Amygdala (tissue), 56 donors: ENCODE measurements around the gene WTAP.

Experiments used
- DNase-seq, 56 donors: peaks; one replicate each; lab custom pipeline; 2025; lab: John Stamatoyannopoulos, UW

The WTAP gene

GRCh38 chr6:159758031-159759001, 31.0 kb downstream of the WTAP start:
- DNase-seq: no peak

- no peak for DNase-seq
Measured at GRCh38 chr6:159759645-159760044, 32.3 kb downstream of the WTAP start.

GRCh38 chr6:159760602-159761057, 33.3 kb downstream of the WTAP start:
- no peak for DNase-seq

GRCh38 chr6:159761129-159761872, 34.0 kb downstream of the WTAP start:
- peak in 17 of 56 donors; percentile 16 to 75 (median 47) for DNase-seq

GRCh38 chr6:159761873-159762680, 34.8 kb downstream of the WTAP start, which contains the start of gene ACAT2:
TSS of gene ACAT2 (plus strand) at chr6:159762045. CDS start at chr6:159762088, 43 bp downstream.
- DNase-seq: peak; percentile 82 to 99 (median 94)

- DNase-seq: peak in 11 of 56 donors; percentile 13 to 61 (median 31)
Measured at GRCh38 chr6:159762681-159763293, 35.5 kb downstream of the WTAP start.

GRCh38 chr6:159766906-159767305, 39.6 kb downstream of the WTAP start:
- no peak for DNase-seq

- DNase-seq: no peak
Measured at GRCh38 chr6:159769470-159769869, 42.2 kb downstream of the WTAP start.

GRCh38 chr6:159772196-159772595, 44.9 kb downstream of the WTAP start:
- DNase-seq: no peak

- DNase-seq: no peak
Measured at GRCh38 chr6:159777240-159777904, 50.1 kb downstream of the WTAP start.

- DNase-seq: no peak
Measured at GRCh38 chr6:159778131-159778530, 50.8 kb downstream of the WTAP start.

GRCh38 chr6:159778542-159779103, 51.3 kb downstream of the WTAP start:
- no peak for DNase-seq

GRCh38 chr6:159788276-159788675, 61.0 kb downstream of the WTAP start:
- no peak for DNase-seq

GRCh38 chr6:159788753-159789376, 61.6 kb downstream of the WTAP start:
- peak in 7 of 56 donors; percentile 5 to 62 (median 30) for DNase-seq

GRCh38 chr6:159789377-159790148, 62.3 kb downstream of the WTAP start, which contains the start of gene TCP1:
TSS of gene TCP1 (minus strand) at chr6:159789602. CDS start at chr6:159789468, 134 bp downstream.
- DNase-seq: peak; percentile 94 to 100 (median 98)

GRCh38 chr6:159790149-159790955, 63.0 kb downstream of the WTAP start, which contains the start of gene MRPL18:
TSS of gene MRPL18 (plus strand) at chr6:159790467. CDS start at chr6:159790588, 121 bp downstream.
- peak; percentile 71 to 98 (median 93) for DNase-seq
